DOHH2 (cell line): ENCODE data around the gene CCDC144A.
"Not testable (repeated sequence)": the region's sequence is repeated elsewhere in the genome, so short reads cannot be mapped to it uniquely, and the experiment has no call there.

Source experiments
- H3F3A ChIP-seq: fragments of 200-600 bp; sonication (generic), shearing (Covaris generic); 2 replicates; pipeline ENCODE4 v1.6.0; 2016; ENCODE audit warnings: antibody characterized with exemption, mild to moderate bottlenecking; ENCODE audit not compliant: control insufficient read depth, insufficient read depth
- H3K27ac ChIP-seq: fragments of 200-600 bp; sonication (generic); 2 replicates; pipeline ENCODE4 v1.5.1; 2014; ENCODE audit warnings: low read depth, mild to moderate bottlenecking, low read length, moderate library complexity
- H3K27me3 ChIP-seq: fragments of 200-600 bp; sonication (generic); 2 replicates; pipeline ENCODE4 v1.6.1; 2014; ENCODE audit warnings: mild to moderate bottlenecking, low read length, mixed read lengths; ENCODE audit not compliant: control insufficient read depth
- H3K36me3 ChIP-seq: fragments of 200-600 bp; sonication (generic); 2 replicates; pipeline ENCODE4 v1.6.1; 2014; ENCODE audit warnings: mild to moderate bottlenecking, low read length, moderate library complexity, mixed read lengths; ENCODE audit not compliant: control insufficient read depth
- H3K4me1 ChIP-seq: fragments of 200-600 bp; sonication (generic); 2 replicates; pipeline ENCODE4 v1.6.1; 2014; ENCODE audit warnings: mild to moderate bottlenecking, low read length, mixed read lengths; ENCODE audit not compliant: control insufficient read depth
- H3K4me2 ChIP-seq: fragments of 200-600 bp; sonication (generic); 2 replicates; pipeline ENCODE4 v1.6.0; 2014; ENCODE audit warnings: mild to moderate bottlenecking, low read length, moderate library complexity
- H3K4me3 ChIP-seq: fragments of 200-600 bp; sonication (generic); 2 replicates; pipeline ENCODE4 v1.5.1; 2014; ENCODE audit warnings: mild to moderate bottlenecking, low read length, mixed read lengths
- H3K79me2 ChIP-seq: fragments of 200-600 bp; sonication (generic); 2 replicates; pipeline ENCODE4 v1.6.1; 2014; ENCODE audit warnings: mild to moderate bottlenecking, low read length, mixed read lengths; ENCODE audit not compliant: control insufficient read depth
- H3K9me2 ChIP-seq: fragments of 200-600 bp; sonication (generic); replicated peaks from 2 replicates; pipeline ENCODE4 v1.6.1; 2014; ENCODE audit warnings: mild to moderate bottlenecking, low read length, mixed read lengths; ENCODE audit not compliant: control insufficient read depth
- H3K9me3 ChIP-seq: fragments of 200-600 bp; sonication (generic); 2 replicates; pipeline ENCODE4 v1.6.1; 2014; ENCODE audit warnings: antibody characterized with exemption, low read length, mixed read lengths; ENCODE audit not compliant: control insufficient read depth, insufficient read depth
- H4K20me1 ChIP-seq: fragments of 200-600 bp; sonication (generic); 2 replicates; pipeline ENCODE4 v1.6.0; 2014; ENCODE audit warnings: low read depth, mild to moderate bottlenecking, antibody characterized with exemption, low read length, moderate library complexity; ENCODE audit not compliant: control insufficient read depth, insufficient read depth
- EZH2phosphoT487 ChIP-seq: fragments of 200-600 bp; sonication (generic); IDR thresholded peaks from 2 replicates; pipeline ENCODE4 v1.6.1; 2017; ENCODE audit warnings: borderline replicate concordance, mild to moderate bottlenecking, antibody characterized with exemption, low read length, moderate library complexity, mixed read lengths
- TF ChIP-seq, protein P1 (sequence below): fragments of 200-600 bp; sonication (generic); IDR thresholded peaks from one replicate; pipeline ENCODE4 v1.5.1; 2014; ENCODE audit warnings: antibody characterized with exemption, mild to moderate bottlenecking, low read depth, low read length; ENCODE audit not compliant: poor library complexity, severe bottlenecking

The CCDC144A gene

DNA sequence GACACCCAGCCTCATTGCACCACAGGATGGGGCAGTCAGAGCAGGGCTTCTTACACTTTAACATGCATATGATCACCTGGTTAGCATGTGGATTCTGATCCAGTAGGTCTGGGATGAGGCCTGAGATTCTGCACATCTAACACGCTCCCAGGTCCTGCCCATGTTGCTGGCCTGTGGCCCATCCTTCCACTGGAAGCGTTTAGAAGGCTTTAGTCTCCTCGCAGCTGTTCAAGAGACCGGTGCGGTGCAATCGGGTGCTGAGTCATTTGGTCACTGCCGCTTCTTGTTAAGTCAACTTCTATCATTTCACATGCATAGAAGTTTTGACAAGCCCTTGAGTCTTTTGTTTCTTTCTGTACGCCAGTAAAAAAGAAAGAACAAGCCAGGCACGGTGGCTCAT lies 117.6 kb downstream of the CCDC144A start:
- not testable (repeated sequence) for H3F3A ChIP-seq, H4K20me1 ChIP-seq, H3K27me3 ChIP-seq, H3K36me3 ChIP-seq, H3K9me2 ChIP-seq, H3K79me2 ChIP-seq, H3K9me3 ChIP-seq, H3K4me2 ChIP-seq, H3K4me1 ChIP-seq, H3K27ac ChIP-seq, H3K4me3 ChIP-seq

DNA sequence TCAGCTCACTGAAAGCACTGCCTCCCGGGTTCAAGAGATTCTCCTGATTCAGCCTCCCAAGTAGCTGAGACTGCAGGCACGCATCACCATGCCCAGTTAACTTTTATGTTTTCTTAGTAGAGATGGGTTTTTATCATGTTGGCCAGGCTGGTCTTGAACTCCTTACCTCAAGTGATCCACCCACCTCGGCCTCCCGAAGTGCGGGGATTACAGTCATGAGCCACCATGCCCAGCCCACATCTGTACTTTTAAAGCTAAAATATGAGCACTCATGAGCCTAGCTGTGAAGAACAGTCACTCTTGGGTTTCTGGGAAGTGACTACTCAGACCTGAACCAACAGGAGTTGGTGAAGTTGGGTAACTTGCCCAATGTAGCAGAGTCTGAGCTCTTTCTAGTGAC lies 120.2 kb downstream of the CCDC144A start:
- H3K27ac ChIP-seq, H3K27me3 ChIP-seq, H3K79me2 ChIP-seq, H3F3A ChIP-seq, H3K9me3 ChIP-seq, H4K20me1 ChIP-seq, H3K4me2 ChIP-seq, H3K9me2 ChIP-seq, H3K4me3 ChIP-seq, H3K36me3 ChIP-seq, H3K4me1 ChIP-seq: not testable (repeated sequence)

DNA sequence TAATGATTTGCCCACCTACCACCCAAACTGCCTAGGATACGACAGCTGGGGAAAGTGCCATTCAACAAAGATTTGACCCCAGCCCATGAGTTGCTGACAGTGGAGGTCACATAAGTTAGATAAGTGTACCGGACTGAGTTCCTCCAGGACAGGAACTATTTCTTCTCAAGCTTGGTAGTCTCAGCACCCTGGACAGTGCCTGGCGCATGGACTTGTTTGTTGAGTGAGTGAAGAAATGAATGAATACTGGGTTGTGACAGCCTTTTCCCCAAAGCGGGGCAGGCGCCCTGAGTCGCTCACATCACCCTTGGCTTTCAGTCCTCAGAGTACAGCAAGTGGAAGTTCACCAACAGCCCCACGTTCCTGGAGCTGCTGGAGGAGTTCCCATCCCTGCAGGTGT lies 122.1 kb downstream of the CCDC144A start:
- not testable (repeated sequence) for H3F3A ChIP-seq, H3K9me2 ChIP-seq

DNA sequence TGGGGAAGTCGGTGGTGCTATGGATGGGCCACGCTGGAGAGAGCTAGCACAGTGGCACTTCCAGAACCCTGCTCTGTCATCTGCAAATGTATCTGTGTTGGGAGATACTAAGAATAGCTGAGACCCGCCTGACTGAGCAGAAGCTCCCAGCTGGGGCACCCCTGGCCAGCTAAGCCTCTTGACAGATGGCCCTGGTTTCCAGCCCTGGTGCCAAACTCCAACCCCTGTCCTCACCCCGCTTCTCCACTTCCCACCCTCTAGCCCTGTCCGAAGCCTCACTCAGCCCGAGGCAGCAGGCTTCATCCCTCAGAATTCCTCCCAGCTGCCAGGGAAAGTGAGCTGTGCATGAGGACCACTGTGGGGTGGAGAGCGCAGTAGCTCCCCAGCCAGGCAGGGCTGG lies 124.4 kb downstream of the CCDC144A start:
- H3K4me2 ChIP-seq: no peak overlapping the region
- no peak overlapping the region for H3K27ac ChIP-seq
- H3K36me3 ChIP-seq: no peaks in the 10 kb centered on the region
- TF ChIP-seq EZH2phosphoT487: no peak
- TF ChIP-seq, protein P1, sequence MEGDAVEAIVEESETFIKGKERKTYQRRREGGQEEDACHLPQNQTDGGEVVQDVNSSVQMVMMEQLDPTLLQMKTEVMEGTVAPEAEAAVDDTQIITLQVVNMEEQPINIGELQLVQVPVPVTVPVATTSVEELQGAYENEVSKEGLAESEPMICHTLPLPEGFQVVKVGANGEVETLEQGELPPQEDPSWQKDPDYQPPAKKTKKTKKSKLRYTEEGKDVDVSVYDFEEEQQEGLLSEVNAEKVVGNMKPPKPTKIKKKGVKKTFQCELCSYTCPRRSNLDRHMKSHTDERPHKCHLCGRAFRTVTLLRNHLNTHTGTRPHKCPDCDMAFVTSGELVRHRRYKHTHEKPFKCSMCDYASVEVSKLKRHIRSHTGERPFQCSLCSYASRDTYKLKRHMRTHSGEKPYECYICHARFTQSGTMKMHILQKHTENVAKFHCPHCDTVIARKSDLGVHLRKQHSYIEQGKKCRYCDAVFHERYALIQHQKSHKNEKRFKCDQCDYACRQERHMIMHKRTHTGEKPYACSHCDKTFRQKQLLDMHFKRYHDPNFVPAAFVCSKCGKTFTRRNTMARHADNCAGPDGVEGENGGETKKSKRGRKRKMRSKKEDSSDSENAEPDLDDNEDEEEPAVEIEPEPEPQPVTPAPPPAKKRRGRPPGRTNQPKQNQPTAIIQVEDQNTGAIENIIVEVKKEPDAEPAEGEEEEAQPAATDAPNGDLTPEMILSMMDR: no peak
- H3K79me2 ChIP-seq: no peaks in the 10 kb centered on the region
- no peaks in the 10 kb centered on the region for H3K9me3 ChIP-seq
- H3K4me3 ChIP-seq: no peak overlapping the region
- H3K9me2 ChIP-seq: no peaks in the 10 kb centered on the region
- no peaks in the 10 kb centered on the region for H3K27me3 ChIP-seq
- H4K20me1 ChIP-seq: no peaks in the 10 kb centered on the region
- no peaks in the 10 kb centered on the region for H3K4me1 ChIP-seq
- no peaks in the 10 kb centered on the region for H3F3A ChIP-seq

More for the DNA sequence above, 122.1 kb downstream of the CCDC144A start:
- not testable (repeated sequence) for H4K20me1 ChIP-seq, H3K4me2 ChIP-seq, H3K4me3 ChIP-seq, H3K27ac ChIP-seq, H3K36me3 ChIP-seq, H3K27me3 ChIP-seq, H3K79me2 ChIP-seq, H3K4me1 ChIP-seq, H3K9me3 ChIP-seq

DNA sequence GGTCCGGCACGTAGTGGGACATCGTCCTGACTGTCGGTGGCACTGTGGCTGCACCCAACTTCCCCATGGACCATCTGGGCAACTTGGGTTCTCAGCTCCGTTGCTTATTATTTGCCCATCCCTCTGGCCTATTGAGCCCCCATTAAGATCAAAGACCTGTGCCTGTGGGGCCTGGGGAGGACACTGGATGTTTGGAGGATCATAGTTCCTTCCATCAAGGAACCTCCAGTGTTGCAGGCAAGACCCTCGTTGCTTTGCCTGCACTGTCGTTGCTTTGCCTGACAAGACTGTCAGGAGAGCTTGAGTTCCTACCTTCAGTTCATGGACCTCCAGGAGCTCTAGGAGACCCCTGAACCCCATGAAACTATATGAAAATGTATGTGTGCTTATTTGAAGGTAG lies 127.2 kb downstream of the CCDC144A start:
- no peak for TF ChIP-seq EZH2phosphoT487
- TF ChIP-seq, protein P1: no peak
- Histone ChIP-seq H3K27ac (no peak overlapping the region), H3K79me2 (no peaks in the 10 kb centered on the region), H3K27me3 (no peaks in the 10 kb centered on the region), H3K36me3 (no peaks in the 10 kb centered on the region), H3K4me3 (no peak overlapping the region), H4K20me1 (no peaks in the 10 kb centered on the region), H3K9me2 (no peaks in the 10 kb centered on the region), H3F3A (no peaks in the 10 kb centered on the region), H3K4me2 (no peak overlapping the region), H3K9me3 (no peaks in the 10 kb centered on the region), H3K4me1 (no peaks in the 10 kb centered on the region)

DNA sequence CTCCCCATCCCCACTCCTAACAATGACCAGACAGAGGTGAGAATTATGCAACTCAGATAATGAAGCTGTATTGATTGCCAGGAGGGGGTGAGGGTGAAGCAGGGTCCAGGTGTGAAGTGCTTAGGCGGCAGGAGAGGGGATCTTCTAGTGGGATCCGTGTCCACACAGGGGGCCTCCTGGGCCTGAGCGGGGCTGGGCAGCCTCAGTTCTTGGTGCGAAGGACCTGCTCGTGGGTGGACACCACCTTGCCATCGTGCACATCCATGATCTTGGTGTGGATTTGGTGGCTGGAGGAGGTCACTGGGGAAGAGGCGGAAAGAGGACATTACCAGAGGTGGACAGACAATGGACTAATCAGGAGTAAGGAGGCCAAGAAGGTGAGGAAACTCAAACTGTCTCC lies 127.9 kb downstream of the CCDC144A start:
- H3K9me3 ChIP-seq, H3K4me1 ChIP-seq, H4K20me1 ChIP-seq, H3K27me3 ChIP-seq, H3K4me2 ChIP-seq, H3F3A ChIP-seq, H3K4me3 ChIP-seq, H3K36me3 ChIP-seq, H3K27ac ChIP-seq, H3K79me2 ChIP-seq, H3K9me2 ChIP-seq: not testable (repeated sequence)
